GM18505 (cell line): ENCODE data around the gene CMTM5.
"Not testable (repeated sequence)": the region's sequence is repeated elsewhere in the genome, so short reads cannot be mapped to it uniquely, and the experiment has no call there.

ENCODE experiments used
- ATAC-seq: cut with Tn5 transposase; IDR thresholded peaks from one replicate; pipeline ENCODE4 v1.9.1; 2021; ENCODE audit not compliant: unreplicated experiment
- POLR2A ChIP-seq: IDR thresholded peaks from 4 replicates; pipeline ENCODE4 v1.6.1; 2011; ENCODE audit warnings: borderline replicate concordance; ENCODE audit not compliant: insufficient read depth, insufficient read length; ENCODE audit errors: extremely low read depth

Gene CMTM5

DNA sequence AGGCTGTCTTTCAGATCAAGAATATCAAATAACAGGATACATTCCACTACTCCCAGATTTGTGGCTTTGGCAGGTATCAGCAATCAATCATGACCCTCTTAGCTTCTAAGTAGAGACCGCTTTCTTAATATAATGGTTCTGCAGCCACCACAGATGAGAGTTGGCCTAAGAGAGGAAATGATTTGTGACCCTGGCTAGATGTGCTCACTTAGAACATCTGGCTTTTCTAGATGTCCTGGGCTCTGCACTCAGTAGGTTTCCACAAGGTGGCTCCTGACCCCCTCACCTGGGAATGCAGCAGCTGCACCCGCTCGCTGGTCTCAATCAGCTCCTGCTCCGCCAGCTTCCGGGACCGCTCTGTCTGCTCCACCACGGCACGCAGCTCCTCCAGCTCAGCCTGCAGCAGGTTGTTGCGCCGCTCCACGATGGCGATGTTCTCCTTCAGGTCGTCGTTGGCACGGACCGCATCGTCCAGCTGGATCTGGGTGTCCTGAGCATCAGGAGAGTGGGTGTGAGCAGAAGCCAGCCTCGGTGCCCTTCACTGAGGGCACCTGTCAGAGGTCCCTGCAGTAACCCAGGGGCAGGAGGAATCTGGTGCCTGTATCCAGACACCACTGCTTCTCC is 8.9 kb downstream of the CMTM5 start:
- TF ChIP-seq POLR2A: no peak
- no peak for ATAC-seq

DNA sequence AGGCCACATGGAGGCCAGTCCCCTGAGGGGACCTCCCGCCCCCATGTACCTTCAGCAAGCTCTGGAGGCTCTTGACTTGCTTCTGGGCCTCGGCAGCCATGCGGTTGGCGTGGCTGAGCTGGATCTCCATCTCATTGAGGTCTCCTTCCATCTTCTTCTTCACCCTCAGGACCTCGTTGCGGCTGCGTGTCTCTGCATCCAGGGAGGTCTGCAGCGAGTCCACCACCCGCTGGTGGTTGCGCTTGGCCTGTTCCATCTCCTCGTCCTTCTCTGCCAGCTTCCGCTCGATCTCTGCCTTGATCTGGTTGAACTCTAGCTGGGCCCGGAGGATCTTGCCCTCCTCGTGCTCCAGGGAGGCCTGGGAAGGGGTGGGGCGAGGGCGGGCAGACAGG is 9.4 kb downstream of the CMTM5 start:
- ATAC-seq: not testable (repeated sequence)

DNA sequence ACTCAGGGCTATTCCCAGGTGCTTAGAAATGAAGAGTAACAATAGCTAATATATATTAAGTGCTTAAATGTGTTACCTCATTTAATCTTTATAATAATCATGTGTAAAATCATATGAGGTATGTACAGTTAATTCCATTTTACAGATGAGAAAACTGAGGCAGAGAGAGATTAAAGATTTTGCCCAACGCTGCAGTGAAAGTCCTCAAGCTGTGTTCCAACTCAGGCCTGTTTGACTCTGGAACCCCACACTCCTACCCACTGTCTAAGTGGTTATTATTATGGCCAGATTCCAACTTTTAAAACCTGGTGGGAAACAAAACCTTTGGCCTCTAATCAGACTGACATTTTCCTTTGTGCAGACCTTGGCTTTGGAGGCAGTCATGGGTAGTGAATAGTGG is 10.2 kb downstream of the CMTM5 start:
- no peak for TF ChIP-seq POLR2A
- no peak for ATAC-seq

DNA sequence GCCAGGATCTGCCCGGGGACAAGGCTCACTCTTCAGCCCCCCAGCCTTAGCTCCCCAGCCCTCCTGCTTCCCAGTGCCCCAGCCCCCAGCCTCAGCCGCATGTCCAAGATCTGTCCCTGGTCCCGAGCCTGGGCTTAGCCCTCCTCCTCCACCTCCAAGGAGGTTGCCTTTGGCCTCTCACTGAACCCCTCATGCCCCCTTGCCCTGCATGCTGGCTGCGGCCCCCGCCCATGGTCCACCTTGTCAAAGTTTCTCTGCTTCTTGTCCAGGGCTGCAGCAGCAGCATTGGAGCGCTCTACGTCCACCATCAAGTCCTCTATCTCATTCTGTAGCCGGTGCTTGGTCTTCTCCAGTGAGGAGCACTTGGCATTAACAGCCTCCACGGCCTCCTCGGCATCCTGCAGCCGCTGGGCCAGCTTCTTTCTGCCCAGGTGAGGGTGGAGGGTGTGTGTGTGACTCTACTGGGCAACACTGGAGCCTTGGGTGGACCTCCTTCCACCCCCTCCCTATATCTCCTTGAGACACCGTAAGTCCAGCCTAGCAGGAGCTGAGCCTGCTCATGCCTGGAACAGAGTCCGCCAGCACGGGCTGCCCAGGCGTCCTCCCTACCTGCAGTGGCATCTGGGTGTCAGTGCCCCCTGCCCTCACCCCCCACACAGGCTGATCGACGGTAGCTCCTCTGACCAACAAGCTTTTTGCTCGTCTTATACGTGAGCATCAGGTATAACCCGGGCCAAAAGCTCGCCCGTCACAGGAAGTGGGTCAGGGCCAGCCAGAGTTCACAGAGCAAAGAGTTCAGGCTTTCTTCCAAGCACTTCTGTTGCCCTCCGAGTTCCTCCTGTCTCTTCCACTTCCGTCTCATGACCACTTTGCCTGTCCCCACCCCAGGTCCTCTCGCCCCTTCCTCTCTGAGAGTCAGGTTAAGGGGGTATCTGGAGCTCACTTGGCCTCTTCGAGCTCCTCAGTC is 11.4 kb downstream of the CMTM5 start:
- no peak for TF ChIP-seq POLR2A

GRCh38 chr14:23388996-23389395 is 12.2 kb downstream of the CMTM5 start:
- ATAC-seq: no peak

More for the DNA sequence above, 11.4 kb downstream of the CMTM5 start:
- no peak for ATAC-seq

DNA sequence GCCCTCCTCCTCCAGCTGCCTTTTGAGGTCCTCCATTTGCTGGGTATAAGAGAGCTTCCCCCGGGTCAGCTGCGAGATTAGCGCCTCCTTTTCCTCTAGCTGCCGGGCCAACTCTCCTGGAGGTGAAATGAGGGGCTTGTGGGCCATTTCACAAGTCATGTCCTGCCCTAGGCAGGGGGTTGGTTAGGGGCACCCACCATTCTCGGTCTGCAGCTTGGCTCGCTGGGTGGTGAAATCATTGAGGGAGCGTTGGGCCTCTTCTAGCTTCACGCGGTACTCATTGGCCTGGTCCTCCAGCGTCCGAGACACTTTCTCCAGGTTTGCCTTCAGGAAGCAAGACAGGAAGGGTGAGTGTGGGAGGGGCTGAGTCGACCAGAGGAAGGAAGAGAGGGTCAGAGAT is 12.6 kb downstream of the CMTM5 start:
- TF ChIP-seq POLR2A: no peak
- no peak for ATAC-seq

More at GRCh38 chr14:23388996-23389395, 12.2 kb downstream of the CMTM5 start:
- no peak for TF ChIP-seq POLR2A

DNA sequence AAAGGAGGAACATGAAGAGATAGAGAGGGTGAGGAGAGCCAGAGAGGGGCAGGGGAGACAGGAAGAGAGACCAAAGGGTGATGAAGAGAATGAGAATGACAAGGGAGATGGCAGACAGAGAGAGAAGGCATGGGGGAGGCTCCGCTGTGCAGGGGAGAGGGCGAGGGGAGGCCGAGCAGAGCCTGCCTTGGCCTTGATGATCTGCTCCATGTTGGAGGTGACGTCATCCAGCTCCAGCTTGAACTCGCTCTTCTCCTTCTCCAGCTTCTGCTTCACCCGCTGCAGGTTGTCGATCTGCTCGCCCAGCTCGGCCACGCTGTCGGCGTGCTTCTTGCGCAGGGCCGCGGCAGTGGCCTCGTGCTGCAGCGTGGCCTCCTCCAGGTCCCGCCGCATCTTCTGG is 13.0 kb downstream of the CMTM5 start:
- not testable (repeated sequence) for ATAC-seq

GRCh38 chr14:23392613-23393012 is 15.8 kb downstream of the CMTM5 start:
- ATAC-seq: no peak
- TF ChIP-seq POLR2A: no peak

GRCh38 chr14:23396126-23396525 is 19.3 kb downstream of the CMTM5 start:
- no peak for ATAC-seq
- no peak for TF ChIP-seq POLR2A

DNA sequence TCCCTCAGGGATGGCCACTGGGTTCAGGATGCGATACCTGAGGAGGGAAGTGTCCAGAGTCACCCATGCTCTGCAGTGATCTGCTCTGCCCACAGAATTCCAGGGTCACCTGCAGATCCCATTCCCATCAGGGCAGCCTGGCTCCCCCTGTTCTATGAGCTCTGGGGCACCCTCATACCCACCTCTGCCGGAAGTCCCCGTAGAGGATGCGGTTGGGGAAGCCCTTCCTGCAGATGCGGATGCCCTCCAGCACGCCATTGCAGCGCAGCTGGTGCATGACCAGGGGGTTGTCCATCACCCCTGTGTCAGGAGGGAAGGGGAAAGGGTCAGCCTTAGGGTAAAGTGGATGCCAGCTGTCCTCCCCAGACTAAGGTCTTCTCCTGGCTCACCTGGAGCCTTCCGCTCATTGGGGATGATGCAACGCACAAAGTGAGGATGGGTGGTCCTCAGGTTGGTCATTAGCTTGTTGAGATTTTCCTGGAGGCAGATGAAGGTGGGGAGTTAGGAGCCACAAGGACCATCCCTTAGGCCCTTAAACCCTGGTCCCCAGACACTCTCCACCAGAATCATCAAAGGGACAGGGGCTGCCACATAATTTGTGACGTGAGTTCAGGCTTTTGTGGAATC is 20.0 kb downstream of the CMTM5 start:
- no peak for ATAC-seq
- no peak for TF ChIP-seq POLR2A

- ATAC-seq: no peak
- no peak for TF ChIP-seq POLR2A
Measured at GRCh38 chr14:23398348-23398747, 21.5 kb downstream of the CMTM5 start.

DNA sequence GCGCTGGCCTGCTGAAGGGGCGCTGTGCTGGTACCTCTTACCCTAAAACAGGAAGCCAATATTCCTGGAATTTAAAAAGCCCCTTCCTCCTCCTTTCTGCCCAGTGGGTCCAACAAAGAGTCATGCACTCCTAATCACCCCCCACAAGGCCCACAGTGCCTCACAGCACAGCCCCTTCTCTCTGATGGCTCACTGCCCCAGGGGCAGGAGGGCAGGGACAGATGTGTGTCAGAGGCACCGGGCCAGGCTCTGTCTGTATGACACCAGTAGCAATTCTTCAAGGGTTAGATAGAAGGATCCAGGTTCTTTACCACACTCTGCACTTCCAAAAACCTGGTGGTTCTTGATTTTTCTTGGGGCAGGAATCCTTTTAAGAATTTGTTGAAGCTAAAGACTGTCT is 22.3 kb downstream of the CMTM5 start:
- TF ChIP-seq POLR2A: no peak
- no peak for ATAC-seq

DNA sequence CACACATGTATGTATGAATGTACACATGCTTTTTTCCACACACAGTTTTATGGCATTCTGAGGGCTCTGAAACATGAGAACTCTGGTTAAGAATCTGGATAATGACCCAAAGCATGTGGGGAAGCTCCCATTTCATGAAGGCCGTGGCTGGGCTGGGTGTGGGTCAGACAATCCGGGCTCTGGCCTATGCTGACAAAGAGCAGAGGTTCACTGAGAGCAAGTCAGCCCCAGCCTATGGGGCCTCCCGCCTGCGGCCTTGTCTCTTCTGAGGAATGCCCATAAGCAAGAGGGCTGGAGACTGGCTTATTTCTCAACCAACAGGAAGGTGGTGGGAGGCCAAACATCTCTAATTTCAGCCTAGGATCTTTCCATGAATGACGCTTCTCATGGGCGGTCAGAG is 22.7 kb downstream of the CMTM5 start:
- no peak for TF ChIP-seq POLR2A
- ATAC-seq: no peak

DNA sequence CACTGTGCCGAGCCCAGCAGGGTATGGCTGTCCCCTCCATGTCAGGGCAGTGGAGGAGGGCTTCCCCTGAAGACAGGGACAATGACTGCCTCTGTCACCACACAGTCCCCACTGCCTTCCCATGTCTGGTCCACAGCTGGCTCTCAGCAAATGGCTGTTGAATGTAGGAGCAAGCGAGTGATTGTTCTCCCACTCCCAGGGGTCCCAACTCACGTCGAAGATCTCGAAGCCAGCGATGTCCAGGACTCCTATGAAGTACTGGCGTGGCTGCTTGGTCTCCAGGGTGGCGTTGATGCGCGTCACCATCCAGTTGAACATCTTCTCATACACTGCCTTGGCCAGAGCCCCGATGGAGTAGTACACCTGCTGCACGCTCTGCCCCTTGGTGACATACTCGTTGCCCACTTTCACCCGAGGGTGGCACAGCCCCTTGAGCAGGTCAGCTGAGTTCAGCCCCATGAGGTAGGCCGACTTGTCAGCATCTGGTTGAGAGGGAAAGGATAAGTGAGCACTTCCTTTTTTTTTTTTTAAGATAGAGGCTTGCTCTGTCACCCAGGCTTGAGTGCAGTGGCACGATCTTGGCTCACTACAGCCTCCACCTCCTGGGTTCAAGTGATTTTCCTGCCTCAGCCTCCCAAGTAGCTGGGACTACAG is 23.8 kb downstream of the CMTM5 start:
- ATAC-seq: not testable (repeated sequence)
